Psoas muscle (tissue), 8 donors: ENCODE results near the gene MAP1S. TPM values are rescaled to one million over a fixed set of nuclear protein-coding genes. Genes with fewer than 3 reads are reported as not detected.

Source experiments
- ATAC-seq, 4 donors: fragments of 200-7000 bp; cut with Tn5 transposase; one replicate each; pipeline ENCODE4 v1.9.1; 2020; ENCODE audit warnings: moderate library complexity in 3 of 4, mild to moderate bottlenecking in 2 of 4
- DNase-seq, 2 donors: peaks; one replicate each; pipeline ENCODE4 v3.0.0-alpha.2; 2020
- H3K27ac ChIP-seq: fragments of 200-600 bp; one replicate; pipeline ENCODE4 v1.8.0; 2022
- H3K27me3 ChIP-seq, 3 donors: fragments of 200-600 bp in 1 of 3; one replicate each; pipeline versions ENCODE4 v1.6.1 to v1.8.0; 2013 to 2022; ENCODE audit warnings: low read length in 2 of 3, mild to moderate bottlenecking in 2 of 3, moderate library complexity in 1 of 3; ENCODE audit not compliant: insufficient read depth in 3 of 3
- H3K36me3 ChIP-seq, 2 donors: fragments of 200-600 bp in 1 of 2; one replicate each; pipeline versions ENCODE4 v1.6.1 to v1.8.0; 2013 to 2022; ENCODE audit warnings: low read depth in 1 of 2, mild to moderate bottlenecking in 1 of 2, moderate library complexity in 1 of 2; ENCODE audit not compliant: insufficient read depth in 1 of 2
- H3K4me1 ChIP-seq: fragments of 200-600 bp; one replicate; pipeline ENCODE4 v1.8.0; 2022
- H3K4me3 ChIP-seq: fragments of 200-600 bp; one replicate; pipeline ENCODE4 v1.8.0; 2022; ENCODE audit warnings: mild to moderate bottlenecking
- H3K9me3 ChIP-seq: fragments of 200-600 bp; one replicate; pipeline ENCODE4 v1.8.0; 2022
- WGBS, 3 donors: extraction: QIAGEN DNeasy Blood & Tissue Kit; methylation state at CpG; one replicate each; pipeline versions ENCODE4 v1.1.6 to v1.1.7; 2013; 5-methylcytosine and 5-hydroxymethylcytosine counted together
- intact Hi-C, 2 donors: fragments of 100-400 bp; cut with DNase I; formaldehyde crosslinking; loops; one replicate each; pipeline versions ENCODE4 v1.11.0 to v1.14.2; 2022
- polyA plus RNA-seq, 3 donors: library from polyadenylated mRNA; stranded (reverse); fragments of 200-250 nt; gene quantifications; one replicate each; pipeline ENCODE4 v1.2.3, GENCODE V29; 2013
- total RNA-seq, 4 donors: library from RNA; stranded (reverse); fragmentation: NEBNext Ultra II Directional in 2 of 4; extraction: Animal tissue kit (Norgen Biotek cat#: 25700) in 2 of 4; gene quantifications; one replicate each; pipeline versions ENCODE4 v1.2.1 to v1.2.4, GENCODE V29; 2021 to 2023
- TF ChIP-seq, protein P1 (sequence below): fragments of 200-600 bp; IDR thresholded peaks from one replicate; pipeline ENCODE4 v1.8.0; 2022; ENCODE audit warnings: antibody characterized with exemption
- donor health status: healthy with polysubstance abuse.
- donor health status: DM: no; HTN: no; CAD: no; lungs with moderate emphysema.
- donor health status: Bipolar disorder and iron deficiency.
- donor health status: healthy.
- donor health status: DM: yes; HTN: yes; CAD: no.
- donor health status: DM: no; HTN: no; CAD: no.
- donor health status: DM: no; HTN: no; CAD: no.
- donor health status: DM: yes; HTN: yes; CAD: no.

MAP1S gene
- total and polyA plus RNA-seq, 7 donors, result 19.1 to 60.6 (median 42.4) TPM

- no peak overlapping the region for H3K4me3 ChIP-seq
- TF ChIP-seq, protein P1, sequence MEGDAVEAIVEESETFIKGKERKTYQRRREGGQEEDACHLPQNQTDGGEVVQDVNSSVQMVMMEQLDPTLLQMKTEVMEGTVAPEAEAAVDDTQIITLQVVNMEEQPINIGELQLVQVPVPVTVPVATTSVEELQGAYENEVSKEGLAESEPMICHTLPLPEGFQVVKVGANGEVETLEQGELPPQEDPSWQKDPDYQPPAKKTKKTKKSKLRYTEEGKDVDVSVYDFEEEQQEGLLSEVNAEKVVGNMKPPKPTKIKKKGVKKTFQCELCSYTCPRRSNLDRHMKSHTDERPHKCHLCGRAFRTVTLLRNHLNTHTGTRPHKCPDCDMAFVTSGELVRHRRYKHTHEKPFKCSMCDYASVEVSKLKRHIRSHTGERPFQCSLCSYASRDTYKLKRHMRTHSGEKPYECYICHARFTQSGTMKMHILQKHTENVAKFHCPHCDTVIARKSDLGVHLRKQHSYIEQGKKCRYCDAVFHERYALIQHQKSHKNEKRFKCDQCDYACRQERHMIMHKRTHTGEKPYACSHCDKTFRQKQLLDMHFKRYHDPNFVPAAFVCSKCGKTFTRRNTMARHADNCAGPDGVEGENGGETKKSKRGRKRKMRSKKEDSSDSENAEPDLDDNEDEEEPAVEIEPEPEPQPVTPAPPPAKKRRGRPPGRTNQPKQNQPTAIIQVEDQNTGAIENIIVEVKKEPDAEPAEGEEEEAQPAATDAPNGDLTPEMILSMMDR, result peak; percentile 70
- H3K9me3 ChIP-seq, result no peaks in the 10 kb centered on the region
- DNase-seq (peak in 1 of 2 donors; percentile 55), ATAC-seq (peak in 3 of 4 donors; percentile 37 to 66 (median 62))
- H3K4me1 ChIP-seq, result no peaks in the 10 kb centered on the region
- peaks cover 0 to 25% (median 0%) of the 10 kb centered on the region in 3 donors for H3K27me3 ChIP-seq
- H3K36me3 ChIP-seq, result no peaks in the 10 kb centered on the region
- intact Hi-C loops, result loop anchor here in 1 of 2 donors (1.0 kb wide), 1 partner anchor 62 kb away; no protein-coding TSS in a partner anchor
- no peak overlapping the region for H3K27ac ChIP-seq
- WGBS, 3 donors, result 30 to 36% (median 36%) methylated on average over 11 of the region's 11 CpGs
These were observed 15.3 kb upstream of the MAP1S start for GRCh38 chr19:17703824-17704463.

DNA sequence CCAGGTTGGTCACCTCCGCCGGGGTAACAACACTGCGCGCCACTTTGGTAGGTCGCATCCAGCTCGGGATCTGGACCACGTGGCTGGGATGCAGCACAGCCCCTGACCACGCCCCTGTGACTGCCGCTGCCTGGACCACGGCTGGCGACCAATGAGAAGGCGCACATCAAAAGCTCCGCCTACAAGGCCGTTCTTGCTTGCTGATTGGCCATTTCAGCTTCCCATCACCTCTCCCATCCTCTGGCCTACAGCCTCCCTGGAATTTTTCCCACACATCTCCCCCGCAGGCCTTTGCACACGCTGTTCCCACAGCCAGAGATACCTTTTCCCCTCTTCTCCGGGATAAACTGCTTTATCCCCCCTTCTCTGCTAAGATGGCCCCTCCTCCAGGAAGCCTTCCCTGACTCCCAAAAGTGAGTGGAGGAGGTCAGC, 12.5 kb upstream of the MAP1S start:
- no peaks in the 10 kb centered on the region for H3K36me3 ChIP-seq
- H3K27ac ChIP-seq, result no peak overlapping the region
- 16 to 18% (median 16%) methylated on average over 16 to 17 of the region's 17 CpGs for WGBS, 3 donors
- DNase-seq, result no peak
- TF ChIP-seq, protein P1, result no peak
- no peaks in the 10 kb centered on the region for H3K4me1 ChIP-seq
- peaks cover 0 to 19% (median 0%) of the 10 kb centered on the region in 3 donors for H3K27me3 ChIP-seq
- no peak overlapping the region for H3K4me3 ChIP-seq
- no peaks in the 10 kb centered on the region for H3K9me3 ChIP-seq
- ATAC-seq, result peak in 1 of 4 donors; percentile 49
- intact Hi-C loops, result loop anchor here in 1 of 2 donors (5.0 kb wide), 1 partner anchor 146 kb away; no protein-coding TSS in a partner anchor

DNA sequence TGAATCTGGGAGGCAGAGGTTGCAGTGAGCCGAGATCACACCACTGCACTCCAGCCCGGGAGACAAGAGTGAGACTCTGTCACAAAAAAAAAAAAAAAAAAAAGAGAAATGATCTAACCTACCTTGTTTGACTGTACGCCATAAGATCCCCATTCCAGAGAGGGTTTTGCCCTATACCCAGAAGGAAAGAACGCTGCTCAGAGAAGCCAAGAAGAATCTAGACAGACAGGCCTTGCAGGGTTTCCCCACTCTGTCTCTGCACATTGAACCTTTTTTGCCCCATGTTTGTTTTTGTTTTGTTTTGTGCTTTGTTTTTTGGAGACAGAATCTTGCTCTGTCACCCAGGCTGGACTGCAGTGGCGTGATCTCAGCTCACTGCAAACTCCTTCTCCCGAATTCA, 7.4 kb upstream of the MAP1S start:
- Histone ChIP-seq H3K4me1 (no peaks in the 10 kb centered on the region), H3K36me3 (no peaks in the 10 kb centered on the region), H3K4me3 (no peak overlapping the region), H3K9me3 (no peaks in the 10 kb centered on the region), H3K27me3 (peaks cover 0 to 5% (median 0%) of the 10 kb centered on the region in 3 donors), H3K27ac (no peak overlapping the region)
- DNase-seq (no peak), ATAC-seq (no peak)
- intact Hi-C loops, result no loop called here
- TF ChIP-seq, protein P1, result no peak
- 63 to 76% (median 63%) methylated on average over 6 of the region's 6 CpGs for WGBS, 3 donors

- intact Hi-C loops, result no loop called here
- TF ChIP-seq, protein P1, result no peak
- Histone ChIP-seq H3K9me3 (no peaks in the 10 kb centered on the region), H3K4me3 (no peak overlapping the region), H3K4me1 (peaks cover 23% of the 10 kb centered on the region), H3K36me3 (peaks cover 0 to under 1% of the 10 kb centered on the region in 2 donors), H3K27me3 (peaks cover 0 to 5% (median 0%) of the 10 kb centered on the region in 3 donors), H3K27ac (no peak overlapping the region)
- WGBS, 3 donors, result 59 to 74% (median 64%) methylated on average over 4 of the region's 4 CpGs
- ATAC-seq (no peak), DNase-seq (no peak)
These were observed 2.9 kb upstream of the MAP1S start for GRCh38 chr19:17716309-17716929.
